ENCODE results near the gene SBNO1.
A peak's percentile ranks its signal among the peaks of the same experiment; 100 is the strongest.

GRCh38 chr12:123253641-123254459 lies 110.8 kb downstream of the SBNO1 start:
- TF ChIP-seq CTCF (IDR thresholded peaks at IDR 0.05), result no peak
- peak in 1 of 3 donors; percentile 22 for TF ChIP-seq POLR2AphosphoS5 (IDR thresholded peaks at IDR 0.05)
- TF ChIP-seq EP300 (IDR thresholded peaks at IDR 0.05), result no peak
